Trophoblast cell (in vitro differentiated cells and primary cell): Measurements from ENCODE around the gene PTPRZ1.

Experiments
- DNase-seq, 2 donors: peaks; one replicate each; pipeline ENCODE4 v3.0.0-alpha.2; 2016
- H2AFZ ChIP-seq: 2 replicates; pipeline ENCODE4 v1.6.1; 2013; ENCODE audit warnings: low read length, moderate library complexity, mild to moderate bottlenecking; ENCODE audit not compliant: insufficient read depth, poor library complexity
- H2AK5ac ChIP-seq: 2 replicates; pipeline ENCODE4 v1.6.1; 2013; ENCODE audit warnings: mild to moderate bottlenecking, low read length
- H2BK120ac ChIP-seq: 2 replicates; pipeline ENCODE4 v1.6.1; 2013; ENCODE audit warnings: low read length, mild to moderate bottlenecking, moderate library complexity; ENCODE audit not compliant: insufficient read depth, poor library complexity
- H2BK12ac ChIP-seq: 2 replicates; pipeline ENCODE4 v1.6.1; 2013; ENCODE audit warnings: mild to moderate bottlenecking, low read length, moderate library complexity
- H2BK5ac ChIP-seq: 2 replicates; pipeline ENCODE4 v1.6.1; 2013; ENCODE audit warnings: low read length, low read depth, moderate library complexity, mild to moderate bottlenecking; ENCODE audit not compliant: poor library complexity
- H3K14ac ChIP-seq: 2 replicates; pipeline ENCODE4 v1.6.1; 2013; ENCODE audit warnings: mild to moderate bottlenecking, low read length
- H3K18ac ChIP-seq: 2 replicates; pipeline ENCODE4 v1.6.1; 2013; ENCODE audit warnings: mild to moderate bottlenecking, low read length
- H3K23ac ChIP-seq: 2 replicates; pipeline ENCODE4 v1.6.1; 2013; ENCODE audit warnings: low read length
- H3K27ac ChIP-seq: 2 replicates; pipeline ENCODE4 v1.5.1; 2013; ENCODE audit warnings: low read depth, mild to moderate bottlenecking, inconsistent platforms, low read length, moderate library complexity
- H3K27me3 ChIP-seq: 2 replicates; pipeline ENCODE4 v1.6.1; 2013; ENCODE audit warnings: inconsistent platforms, mild to moderate bottlenecking, low read length, moderate library complexity; ENCODE audit not compliant: insufficient read depth
- H3K36me3 ChIP-seq, 2 experiments: 1 replicate in 1 of 2; 2 replicates in 1 of 2; pipeline ENCODE4 v1.6.1; 2013; ENCODE audit warnings: low read length in 2 of 2, mild to moderate bottlenecking in 2 of 2, moderate library complexity in 1 of 2; ENCODE audit not compliant: insufficient read depth in 2 of 2, control insufficient read depth in 1 of 2
- H3K4ac ChIP-seq: 2 replicates; pipeline ENCODE4 v1.6.1; 2013; ENCODE audit warnings: low read depth, mild to moderate bottlenecking, low read length, moderate library complexity
- H3K4me1 ChIP-seq, 2 experiments: 1 replicate in 1 of 2; 2 replicates in 1 of 2; pipeline ENCODE4 v1.6.1; 2013; ENCODE audit warnings: low read length in 2 of 2, mild to moderate bottlenecking in 2 of 2, moderate library complexity in 1 of 2; ENCODE audit not compliant: insufficient read depth in 2 of 2, control insufficient read depth in 1 of 2
- H3K4me2 ChIP-seq: 2 replicates; pipeline ENCODE4 v1.6.1; 2013; ENCODE audit warnings: inconsistent platforms, mild to moderate bottlenecking, low read length, moderate library complexity
- H3K4me3 ChIP-seq: 2 replicates; pipeline ENCODE4 v1.5.1; 2013; ENCODE audit warnings: mild to moderate bottlenecking, low read depth, low read length, inconsistent platforms
- H3K79me1 ChIP-seq: one replicate; pipeline ENCODE4 v1.6.1; 2013; ENCODE audit warnings: low read length
- H3K79me2 ChIP-seq: 2 replicates; pipeline ENCODE4 v1.6.1; 2013; ENCODE audit warnings: low read length, mild to moderate bottlenecking; ENCODE audit not compliant: control insufficient read depth, insufficient read depth, poor library complexity
- H3K9ac ChIP-seq: 2 replicates; pipeline ENCODE4 v1.6.1; 2013; ENCODE audit warnings: mild to moderate bottlenecking, low read length
- H3K9me3 ChIP-seq: 2 replicates; pipeline ENCODE4 v1.6.1; 2013; ENCODE audit warnings: low read depth, mild to moderate bottlenecking, control low read depth, inconsistent platforms, low read length; ENCODE audit not compliant: insufficient read depth
- H4K12ac ChIP-seq: 2 replicates; pipeline ENCODE4 v1.6.1; 2013; ENCODE audit warnings: low read depth, mild to moderate bottlenecking, low read length, moderate library complexity
- H4K8ac ChIP-seq: 2 replicates; pipeline ENCODE4 v1.6.1; 2013; ENCODE audit warnings: low read depth, mild to moderate bottlenecking, low read length, moderate library complexity
- H4K91ac ChIP-seq: one replicate; pipeline ENCODE4 v1.6.1; 2013; ENCODE audit warnings: low read depth, mild to moderate bottlenecking, low read length, moderate library complexity
- WGBS: extraction: QIAGEN DNeasy Blood & Tissue Kit; methylation state at CpG from one replicate; pipeline ENCODE4 v1.1.7; 2013; ENCODE audit warnings: missing lambda C conversion rate; ENCODE audit not compliant: insufficient read length, insufficient coverage; ENCODE audit errors: extremely low coverage; 5-methylcytosine and 5-hydroxymethylcytosine counted together

PTPRZ1 gene

DNA sequence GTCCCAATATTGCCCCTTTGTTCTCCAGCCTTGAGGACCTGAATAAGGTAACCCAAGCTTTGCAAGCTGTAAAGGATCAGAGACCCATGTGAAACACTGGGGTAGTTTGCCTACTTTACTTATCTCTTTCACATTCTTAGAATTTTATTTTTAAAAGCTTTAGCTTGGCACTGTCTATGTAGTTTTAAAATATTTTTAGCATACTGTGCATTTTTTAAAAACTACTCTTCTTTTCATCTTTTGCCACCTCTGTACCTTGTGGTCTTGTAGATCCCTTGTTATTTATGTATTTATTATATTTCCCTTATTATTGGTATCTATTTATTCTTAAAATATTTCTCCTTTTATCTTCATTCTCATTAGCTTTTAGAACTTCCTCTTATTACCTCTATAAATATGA, 12.0 kb upstream of the PTPRZ1 start:
- Histone ChIP-seq H4K12ac (no peak overlapping the region), H3K79me2 (no peaks in the 10 kb centered on the region), H3K4me1 (no peaks in the 10 kb centered on the region), H3K79me1 (no peaks in the 10 kb centered on the region), H2BK5ac (no peak overlapping the region), H3K27ac (no peak overlapping the region), H3K4me3 (no peak overlapping the region), H3K9ac (no peak overlapping the region), H2AFZ (no peak overlapping the region), H4K8ac (no peak overlapping the region), H3K27me3 (no peaks in the 10 kb centered on the region), H2BK12ac (no peak overlapping the region), H3K14ac (no peak overlapping the region), H4K91ac (no peak overlapping the region), H3K18ac (no peak overlapping the region), H3K9me3 (no peaks in the 10 kb centered on the region), H2AK5ac (no peak overlapping the region), H3K4ac (no peak overlapping the region), H3K23ac (no peak overlapping the region), H3K4me2 (no peak overlapping the region), H3K36me3 (no peaks in the 10 kb centered on the region), H2BK120ac (no peak overlapping the region)
- no peak for DNase-seq

DNA sequence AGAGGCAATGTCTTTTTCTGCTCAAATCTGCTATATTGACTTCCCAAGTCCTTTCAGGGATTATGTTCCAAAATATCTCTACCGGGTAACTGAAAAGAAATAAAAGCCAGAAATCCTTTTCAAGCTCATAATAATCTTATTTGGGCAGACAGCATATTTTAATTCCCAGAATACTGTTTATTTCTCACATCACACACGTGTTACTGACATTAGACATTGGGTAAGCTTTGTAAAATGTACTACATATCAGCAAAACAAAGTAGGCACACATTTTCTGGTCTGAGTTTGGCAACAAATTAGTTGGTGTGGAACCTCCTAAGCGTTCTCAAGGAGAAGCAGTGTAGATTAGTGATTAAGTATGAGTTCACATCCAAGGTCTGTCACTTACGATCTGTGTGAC, 10.4 kb upstream of the PTPRZ1 start:
- H2BK120ac ChIP-seq = no peak overlapping the region
- no peak overlapping the region for H2BK5ac ChIP-seq
- no peak overlapping the region for H3K9ac ChIP-seq
- WGBS = no CpG with 5 or more reads among the region's 4 CpGs
- no peak overlapping the region for H3K4me2 ChIP-seq
- no peak overlapping the region for H3K18ac ChIP-seq
- H2AK5ac ChIP-seq = no peak overlapping the region
- no peaks in the 10 kb centered on the region for H3K36me3 ChIP-seq
- H3K14ac ChIP-seq = no peak overlapping the region
- no peak overlapping the region for H2BK12ac ChIP-seq
- no peak overlapping the region for H4K12ac ChIP-seq
- H3K27ac ChIP-seq = no peak overlapping the region
- H3K79me2 ChIP-seq = no peaks in the 10 kb centered on the region
- H3K4ac ChIP-seq = no peak overlapping the region
- H4K8ac ChIP-seq = no peak overlapping the region
- no peak for DNase-seq
- H3K9me3 ChIP-seq = no peaks in the 10 kb centered on the region
- H3K4me3 ChIP-seq = no peak overlapping the region
- no peak overlapping the region for H2AFZ ChIP-seq
- no peaks in the 10 kb centered on the region for H3K27me3 ChIP-seq
- H3K4me1 ChIP-seq = no peaks in the 10 kb centered on the region
- no peak overlapping the region for H4K91ac ChIP-seq
- H3K23ac ChIP-seq = no peak overlapping the region
- H3K79me1 ChIP-seq = no peaks in the 10 kb centered on the region

- H3K4ac ChIP-seq = no peak overlapping the region
These were observed 1.8 kb upstream of the PTPRZ1 start for GRCh38 chr7:121871188-121871587.

DNA sequence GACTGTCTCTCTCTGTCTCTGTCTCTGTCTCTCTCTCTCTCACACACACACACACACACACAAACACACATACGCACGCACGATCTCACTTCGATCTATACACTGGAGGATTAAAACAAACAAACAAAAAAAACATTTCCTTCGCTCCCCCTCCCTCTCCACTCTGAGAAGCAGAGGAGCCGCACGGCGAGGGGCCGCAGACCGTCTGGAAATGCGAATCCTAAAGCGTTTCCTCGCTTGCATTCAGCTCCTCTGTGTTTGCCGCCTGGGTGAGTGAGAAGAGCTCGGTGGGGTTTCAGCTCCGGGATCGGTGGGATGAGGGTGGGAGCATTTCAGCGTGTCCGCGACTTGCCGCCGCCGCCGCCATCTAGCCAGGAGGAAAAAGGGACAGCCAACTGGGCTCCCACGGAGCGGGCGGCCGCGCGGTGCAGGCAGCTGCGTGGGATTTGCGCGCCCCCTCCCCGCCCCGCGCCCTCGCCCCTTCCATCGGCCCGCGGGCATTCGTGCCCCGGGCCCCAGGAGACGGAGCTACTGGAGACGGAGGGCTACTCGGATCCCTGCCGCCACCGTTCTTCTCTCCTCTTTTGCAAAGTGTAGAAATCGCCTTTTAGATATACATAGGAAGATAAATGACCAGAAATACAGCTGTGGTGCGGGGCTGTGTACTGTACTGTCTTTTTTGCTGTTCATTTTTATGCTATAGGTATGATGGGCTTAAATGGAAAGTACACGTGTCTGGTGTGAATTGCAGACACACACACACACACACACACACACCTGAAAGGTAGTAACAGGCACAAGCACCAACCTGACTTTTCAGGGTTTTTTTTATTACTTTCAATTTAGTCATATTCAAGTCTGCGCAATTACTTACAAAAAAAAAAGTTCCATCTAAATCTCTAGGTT, 581 bp downstream of the PTPRZ1 start:
- H2BK120ac ChIP-seq = no peak overlapping the region
- H2AK5ac ChIP-seq = no peak overlapping the region
- no peak overlapping the region for H3K27ac ChIP-seq
- no peaks in the 10 kb centered on the region for H3K36me3 ChIP-seq
- H4K12ac ChIP-seq = no peak overlapping the region
- no peak overlapping the region for H4K91ac ChIP-seq
- H3K9ac ChIP-seq = no peak overlapping the region
- H3K79me1 ChIP-seq = no peaks in the 10 kb centered on the region
- peak in 1 of 2 donors; percentile 18 for DNase-seq
- WGBS = no CpG with 5 or more reads among the region's 51 CpGs
- H3K79me2 ChIP-seq = no peaks in the 10 kb centered on the region
- no peak overlapping the region for H3K18ac ChIP-seq
- peaks cover 3% of the 10 kb centered on the region in 2 experiments for H3K4me1 ChIP-seq
- peaks cover 7% of the 10 kb centered on the region for H3K27me3 ChIP-seq
- peak overlapping the region; percentile 78 for H3K4me3 ChIP-seq
- H4K8ac ChIP-seq = no peak overlapping the region
- H3K4me2 ChIP-seq = peak overlapping the region; percentile 86
- peak overlapping the region; percentile 35 for H2AFZ ChIP-seq
- no peak overlapping the region for H2BK5ac ChIP-seq
- no peaks in the 10 kb centered on the region for H3K9me3 ChIP-seq
- H3K23ac ChIP-seq = no peak overlapping the region
- no peak overlapping the region for H2BK12ac ChIP-seq
- H3K4ac ChIP-seq = no peak overlapping the region
- no peak overlapping the region for H3K14ac ChIP-seq

More at GRCh38 chr7:121871188-121871587, 1.8 kb upstream of the PTPRZ1 start:
- Histone ChIP-seq H2AFZ (no peak overlapping the region), H2BK12ac (no peak overlapping the region), H3K36me3 (no peaks in the 10 kb centered on the region), H3K27me3 (peaks cover 7% of the 10 kb centered on the region), H3K9me3 (no peaks in the 10 kb centered on the region), H3K4me2 (no peak overlapping the region), H3K4me3 (no peak overlapping the region), H4K8ac (no peak overlapping the region), H3K79me2 (no peaks in the 10 kb centered on the region), H3K14ac (no peak overlapping the region), H3K4me1 (peaks cover 3% of the 10 kb centered on the region in 2 experiments), H4K91ac (no peak overlapping the region), H3K18ac (no peak overlapping the region), H3K23ac (no peak overlapping the region), H3K27ac (no peak overlapping the region), H3K79me1 (no peaks in the 10 kb centered on the region), H2BK5ac (no peak overlapping the region), H4K12ac (no peak overlapping the region), H3K9ac (no peak overlapping the region), H2AK5ac (no peak overlapping the region), H2BK120ac (no peak overlapping the region)
- DNase-seq = no peak
